Neuron (in vitro differentiated cells): Measurements from ENCODE around the gene C1QTNF8.

Source experiments
- H2AFZ ChIP-seq: one replicate; pipeline ENCODE4 v1.6.1; 2013; ENCODE audit warnings: low read depth, mild to moderate bottlenecking, inconsistent platforms, low read length, moderate library complexity
- H3K27me3 ChIP-seq: one replicate; pipeline ENCODE4 v1.6.1; 2013; ENCODE audit warnings: low read length; ENCODE audit not compliant: insufficient read depth
- H3K36me3 ChIP-seq: one replicate; pipeline ENCODE4 v1.6.1; 2013; ENCODE audit warnings: low read length; ENCODE audit not compliant: insufficient read depth
- H3K4me1 ChIP-seq: one replicate; pipeline ENCODE4 v1.6.1; 2013; ENCODE audit warnings: low read length; ENCODE audit not compliant: insufficient read depth
- H3K4me3 ChIP-seq: 2 replicates; pipeline ENCODE4 v1.5.1; 2013; ENCODE audit warnings: mild to moderate bottlenecking, low read length, moderate library complexity
- H3K9me3 ChIP-seq: one replicate; pipeline ENCODE4 v1.6.1; 2013; ENCODE audit warnings: low read length

C1QTNF8 gene

DNA sequence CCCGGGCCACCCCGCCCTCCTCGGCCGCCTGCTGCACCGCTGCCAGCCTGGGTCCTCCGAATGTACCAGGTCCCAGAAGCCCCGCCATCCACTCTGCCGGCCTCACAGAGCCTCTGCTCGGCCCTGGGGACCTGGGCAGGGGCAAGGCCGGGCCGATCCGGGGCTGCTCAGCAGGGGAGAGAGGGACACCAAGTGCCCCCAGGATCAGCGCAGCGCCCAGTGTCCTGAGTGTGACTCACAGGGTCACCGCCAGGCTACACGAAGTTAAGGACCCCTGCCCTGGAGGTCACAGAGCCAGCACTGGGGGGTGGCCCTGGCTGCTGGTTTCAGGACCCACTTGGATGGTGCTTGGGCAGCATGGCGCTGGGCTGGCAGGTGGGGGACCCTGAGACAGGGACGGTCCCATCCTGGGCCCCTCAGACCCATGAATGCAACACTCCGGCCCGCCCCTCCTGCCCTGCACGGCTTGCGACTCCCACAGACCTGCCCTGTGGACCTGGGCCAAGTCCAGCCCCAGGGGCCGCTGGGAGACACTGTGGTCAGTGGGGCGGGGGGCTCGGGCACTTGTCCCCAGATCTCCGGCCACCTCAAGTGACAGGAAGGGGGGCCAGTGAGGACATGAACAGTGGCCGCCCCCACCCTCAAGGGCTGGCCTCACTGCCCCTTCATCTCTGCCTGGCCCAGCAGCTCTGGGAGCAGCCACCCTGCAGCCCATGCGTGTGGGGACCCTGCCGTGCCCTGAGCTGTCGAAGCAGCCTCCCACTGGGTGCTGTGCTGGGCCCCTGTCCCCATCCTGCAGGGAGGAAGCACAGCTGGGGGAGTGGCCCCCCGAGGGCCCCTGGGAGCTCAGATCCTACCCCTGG lies 46.7 kb downstream of the C1QTNF8 start:
- peaks cover 2% of the 10 kb centered on the region for H3K9me3 ChIP-seq
- no peaks in the 10 kb centered on the region for H3K36me3 ChIP-seq
- H3K4me3 ChIP-seq: no peak overlapping the region

GRCh38 chr16:1048442-1049112 lies 47.5 kb downstream of the C1QTNF8 start:
- Histone ChIP-seq H3K9me3 (peaks cover 2% of the 10 kb centered on the region), H3K27me3 (peaks cover 5% of the 10 kb centered on the region), H3K4me1 (peaks cover 11% of the 10 kb centered on the region), H3K36me3 (no peaks in the 10 kb centered on the region), H3K4me3 (no peak overlapping the region), H2AFZ (no peak overlapping the region)

More for the DNA sequence above, 46.7 kb downstream of the C1QTNF8 start:
- Histone ChIP-seq H3K4me1 (peaks cover 11% of the 10 kb centered on the region), H2AFZ (no peak overlapping the region), H3K27me3 (peaks cover 5% of the 10 kb centered on the region)

GRCh38 chr16:1047801-1048200 lies 48.2 kb downstream of the C1QTNF8 start:
- no peaks in the 10 kb centered on the region for H3K36me3 ChIP-seq
- no peak overlapping the region for H2AFZ ChIP-seq
- H3K4me3 ChIP-seq: no peak overlapping the region
- peaks cover 5% of the 10 kb centered on the region for H3K27me3 ChIP-seq
- H3K4me1 ChIP-seq: peaks cover 11% of the 10 kb centered on the region
- peaks cover 4% of the 10 kb centered on the region for H3K9me3 ChIP-seq

DNA sequence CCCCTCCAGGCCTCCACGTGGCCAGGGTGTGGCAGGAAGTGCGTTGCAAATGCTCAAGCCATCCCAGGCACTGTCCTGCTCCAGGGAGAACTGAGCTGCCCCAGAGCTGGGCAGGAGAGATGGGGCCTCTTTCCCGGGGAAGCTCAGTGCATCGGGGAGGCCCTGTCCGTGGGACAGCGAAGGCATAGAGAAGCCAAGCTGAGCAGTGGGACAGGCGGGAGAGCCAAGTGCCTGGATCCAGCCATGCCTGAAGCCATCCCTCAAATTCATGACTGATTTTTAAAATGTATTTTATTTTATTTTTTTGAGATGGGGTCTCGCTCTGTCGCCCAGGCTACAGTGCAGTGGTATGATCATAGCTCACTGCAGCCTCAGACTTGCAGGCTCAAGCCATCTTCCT lies 48.9 kb downstream of the C1QTNF8 start:
- Histone ChIP-seq H2AFZ (no peak overlapping the region), H3K27me3 (peaks cover 3% of the 10 kb centered on the region), H3K4me1 (peaks cover 11% of the 10 kb centered on the region), H3K9me3 (peaks cover 11% of the 10 kb centered on the region), H3K36me3 (no peaks in the 10 kb centered on the region), H3K4me3 (no peak overlapping the region)

DNA sequence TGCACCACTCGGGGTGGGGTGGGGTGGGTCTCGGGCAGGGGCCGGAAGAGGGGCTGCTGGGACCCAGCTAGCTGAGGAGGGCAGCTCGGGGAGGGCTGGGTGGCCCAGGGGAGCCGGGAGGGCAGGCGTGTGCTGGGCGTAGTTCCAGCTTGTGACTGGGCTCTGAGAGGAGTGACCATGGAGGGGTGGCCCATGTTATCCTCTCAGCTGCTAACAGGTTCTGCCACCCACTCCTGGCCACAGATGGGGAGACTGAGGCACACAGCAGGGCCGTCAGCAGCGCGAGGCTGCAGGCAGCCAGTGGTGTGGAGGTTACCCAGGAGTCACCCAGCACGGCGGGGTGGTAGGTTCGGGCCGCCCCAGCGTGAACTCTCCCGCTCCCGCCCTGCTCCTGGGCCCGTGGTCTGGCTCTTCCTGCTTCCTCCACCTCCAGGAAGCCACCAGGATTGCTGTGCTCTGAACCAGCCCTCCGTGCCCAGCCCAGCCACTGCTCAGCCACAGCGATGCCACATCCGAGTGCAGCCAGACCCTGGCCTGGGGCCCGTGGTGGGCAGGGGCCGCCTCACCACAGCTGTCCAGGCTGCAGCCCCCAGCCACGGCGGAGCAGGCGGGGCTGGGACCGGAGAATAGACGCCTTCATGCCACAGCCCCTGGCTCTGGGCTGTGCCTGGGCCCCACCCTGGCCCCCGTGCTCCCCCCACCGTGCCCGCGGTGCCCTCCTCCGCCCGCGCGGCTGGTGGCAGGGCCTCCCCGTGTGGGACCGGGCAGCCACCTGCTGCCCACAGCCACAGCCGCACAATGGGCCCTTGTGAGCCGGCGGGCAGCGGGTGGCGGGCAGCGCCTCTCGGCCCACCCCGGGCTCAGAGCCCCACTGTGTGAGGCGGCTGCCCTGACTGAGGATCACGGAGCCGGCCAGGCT lies 49.8 kb downstream of the C1QTNF8 start:
- Histone ChIP-seq H3K36me3 (no peaks in the 10 kb centered on the region), H3K27me3 (peaks cover 3% of the 10 kb centered on the region), H3K9me3 (peaks cover 15% of the 10 kb centered on the region), H3K4me1 (peaks cover 11% of the 10 kb centered on the region), H3K4me3 (no peak overlapping the region), H2AFZ (no peak overlapping the region)

DNA sequence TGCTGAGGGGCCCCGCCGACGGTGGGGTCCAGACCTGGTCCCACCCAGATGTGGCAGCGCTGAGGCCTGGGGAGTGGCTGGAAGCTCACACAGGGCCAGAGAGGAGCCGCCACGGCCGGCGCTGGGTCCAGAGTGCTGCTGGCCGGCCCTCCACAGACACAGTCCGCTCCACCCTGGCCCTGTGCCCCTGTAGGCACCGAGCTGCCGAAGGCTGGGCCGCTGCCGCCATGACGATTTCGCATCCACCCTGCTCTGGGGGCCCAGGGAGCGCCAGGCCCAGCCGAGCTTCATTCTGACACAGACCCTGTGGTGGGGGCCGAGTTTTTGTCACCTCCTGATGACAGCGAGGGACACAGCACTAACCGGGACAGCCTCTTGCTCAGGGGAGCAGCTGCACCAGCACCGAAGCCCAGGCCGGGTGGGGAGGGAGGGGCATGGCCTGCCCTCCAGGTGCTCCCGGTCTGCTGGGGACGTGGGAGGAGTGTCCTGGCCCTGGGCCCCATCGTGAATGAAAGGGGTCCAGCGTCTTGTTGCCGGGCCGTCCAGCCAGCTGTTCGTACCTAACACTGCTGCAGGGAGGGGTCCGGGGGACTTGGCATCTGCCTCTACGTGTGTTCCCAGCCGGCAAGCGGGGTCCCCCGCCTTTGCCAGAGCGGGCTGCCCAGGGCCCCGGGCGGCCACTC lies 50.6 kb downstream of the C1QTNF8 start:
- Histone ChIP-seq H3K36me3 (no peaks in the 10 kb centered on the region), H3K9me3 (peaks cover 15% of the 10 kb centered on the region), H2AFZ (no peak overlapping the region), H3K4me1 (peaks cover 11% of the 10 kb centered on the region), H3K27me3 (peaks cover under 1% of the 10 kb centered on the region), H3K4me3 (no peak overlapping the region)

GRCh38 chr16:1044460-1045309 lies 51.4 kb downstream of the C1QTNF8 start:
- Histone ChIP-seq H3K27me3 (no peaks in the 10 kb centered on the region), H2AFZ (no peak overlapping the region), H3K9me3 (peaks cover 15% of the 10 kb centered on the region), H3K4me1 (peaks cover 11% of the 10 kb centered on the region), H3K36me3 (no peaks in the 10 kb centered on the region), H3K4me3 (no peak overlapping the region)

DNA sequence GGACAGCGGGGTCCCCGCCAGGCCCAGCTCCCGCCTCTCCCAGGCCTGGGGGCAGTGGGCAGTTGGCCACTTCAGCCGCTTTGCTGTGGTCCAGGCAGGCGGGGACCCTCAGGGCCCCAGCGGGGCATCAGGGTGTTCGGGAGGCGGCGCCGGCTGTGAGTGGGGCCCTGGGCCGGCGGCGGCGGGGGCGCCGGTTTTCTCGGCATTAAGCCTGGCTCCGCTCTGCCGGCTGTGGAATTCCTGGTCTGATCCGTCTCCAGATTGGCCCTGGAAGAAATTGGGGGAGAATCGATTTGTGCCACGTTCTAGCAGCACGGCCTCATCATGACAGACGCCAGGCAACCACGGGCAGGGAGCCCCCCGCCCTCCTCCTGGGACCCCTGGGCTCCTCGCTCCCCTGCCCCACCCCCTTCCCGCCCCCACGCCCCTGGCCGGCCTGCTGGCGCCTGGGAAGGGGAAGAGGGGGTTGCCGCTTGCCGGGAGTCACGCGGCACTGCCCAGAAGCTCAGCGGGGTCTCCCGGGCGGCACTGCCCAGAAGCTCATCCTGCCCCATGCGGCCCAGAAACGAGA lies 52.1 kb downstream of the C1QTNF8 start:
- Histone ChIP-seq H3K27me3 (no peaks in the 10 kb centered on the region), H3K36me3 (no peaks in the 10 kb centered on the region), H3K4me3 (no peak overlapping the region), H2AFZ (no peak overlapping the region), H3K9me3 (peaks cover 15% of the 10 kb centered on the region), H3K4me1 (peaks cover 11% of the 10 kb centered on the region)

GRCh38 chr16:1042866-1043265 lies 53.2 kb downstream of the C1QTNF8 start:
- peaks cover 6% of the 10 kb centered on the region for H3K4me1 ChIP-seq
- no peak overlapping the region for H2AFZ ChIP-seq
- no peak overlapping the region for H3K4me3 ChIP-seq
- H3K27me3 ChIP-seq: no peaks in the 10 kb centered on the region
- peaks cover 15% of the 10 kb centered on the region for H3K9me3 ChIP-seq
- no peaks in the 10 kb centered on the region for H3K36me3 ChIP-seq

- Histone ChIP-seq H3K36me3 (no peaks in the 10 kb centered on the region), H3K4me3 (no peak overlapping the region), H3K27me3 (no peaks in the 10 kb centered on the region), H2AFZ (no peak overlapping the region), H3K4me1 (peaks cover 4% of the 10 kb centered on the region), H3K9me3 (peaks cover 15% of the 10 kb centered on the region)
Observed at GRCh38 chr16:1042049-1042744, 53.8 kb downstream of the C1QTNF8 start.

- no peaks in the 10 kb centered on the region for H3K36me3 ChIP-seq
- H2AFZ ChIP-seq: no peak overlapping the region
- H3K4me3 ChIP-seq: no peak overlapping the region
- H3K4me1 ChIP-seq: peaks cover under 1% of the 10 kb centered on the region
- no peaks in the 10 kb centered on the region for H3K27me3 ChIP-seq
- peaks cover 15% of the 10 kb centered on the region for H3K9me3 ChIP-seq
Observed at GRCh38 chr16:1040346-1040745, 55.7 kb downstream of the C1QTNF8 start.
